Glutamatergic neuron (in vitro differentiated cells): ENCODE results near the gene ESPL1. TPM values are rescaled to one million over a fixed set of nuclear protein-coding genes. Genes with fewer than 3 reads are reported as not detected.

Experiments
- DNase-seq: peaks from one replicate; pipeline ENCODE4 v3.0.0; 2022
- H3K27ac Mint-ChIP-seq: one replicate; pipeline ENCODE4 v1.8.0; 2020; ENCODE audit warnings: mild to moderate bottlenecking, mixed read lengths, inconsistent platforms; ENCODE audit not compliant: unreplicated experiment
- H3K27me3 Mint-ChIP-seq: one replicate; pipeline ENCODE4 v1.8.0; 2020; ENCODE audit warnings: mild to moderate bottlenecking, moderate library complexity, mixed read lengths, inconsistent platforms; ENCODE audit not compliant: unreplicated experiment
- H3K36me3 Mint-ChIP-seq: one replicate; pipeline ENCODE4 v1.8.0; 2020; ENCODE audit warnings: mild to moderate bottlenecking, mixed read lengths, inconsistent platforms; ENCODE audit not compliant: unreplicated experiment
- H3K4me1 Mint-ChIP-seq: one replicate; pipeline ENCODE4 v1.8.0; 2020; ENCODE audit warnings: mild to moderate bottlenecking, low read depth, mixed read lengths, inconsistent platforms; ENCODE audit not compliant: unreplicated experiment
- H3K4me3 Mint-ChIP-seq: one replicate; pipeline ENCODE4 v1.8.0; 2020; ENCODE audit warnings: mild to moderate bottlenecking, mixed read lengths, inconsistent platforms; ENCODE audit not compliant: unreplicated experiment
- H3K9me3 Mint-ChIP-seq: one replicate; pipeline ENCODE4 v1.8.0; 2020; ENCODE audit warnings: mild to moderate bottlenecking, moderate library complexity, mixed read lengths, inconsistent platforms; ENCODE audit not compliant: unreplicated experiment
- CTCF ChIP-seq: fragments of 200-600 bp; sonication (generic); IDR thresholded peaks from one replicate; pipeline ENCODE4 v1.5.0; 2021; ENCODE audit not compliant: partially characterized antibody, unreplicated experiment
- total RNA-seq: library from RNA; stranded (reverse); fragmentation: NEBNext Ultra II Directional; extraction: Animal tissue kit (Norgen Biotek cat#: 25700); gene quantifications from one replicate; pipeline ENCODE4 v1.2.1, GENCODE V29; 2021; ENCODE audit not compliant: unreplicated experiment

The ESPL1 gene
- total RNA-seq, 1 donor from 2014 or later: 5.1 TPM

- Mint-ChIP-seq H3K27me3 (no peaks in the 10 kb centered on the region), H3K27ac (no peak overlapping the region), H3K36me3 (no peaks in the 10 kb centered on the region), H3K4me3 (peak overlapping the region; percentile 100), H3K4me1 (peaks cover 6% of the 10 kb centered on the region), H3K9me3 (no peaks in the 10 kb centered on the region)
- DNase-seq: no peak
- no peak for TF ChIP-seq CTCF
Measured at GRCh38 chr12:53268630-53269562, 797 bp downstream of the ESPL1 start.

GRCh38 chr12:53274445-53274844 is 6.3 kb downstream of the ESPL1 start:
- peaks cover 2% of the 10 kb centered on the region for H3K9me3 Mint-ChIP-seq

GRCh38 chr12:53276511-53276910 is 8.4 kb downstream of the ESPL1 start:
- Mint-ChIP-seq H3K4me1 (no peaks in the 10 kb centered on the region), H3K36me3 (no peaks in the 10 kb centered on the region), H3K9me3 (peaks cover 2% of the 10 kb centered on the region), H3K4me3 (no peak overlapping the region), H3K27me3 (peaks cover 2% of the 10 kb centered on the region), H3K27ac (no peak overlapping the region)
- no peak for TF ChIP-seq CTCF
- no peak for DNase-seq

More at GRCh38 chr12:53274445-53274844, 6.3 kb downstream of the ESPL1 start:
- H3K27ac Mint-ChIP-seq: no peak overlapping the region
- TF ChIP-seq CTCF: no peak
- no peaks in the 10 kb centered on the region for H3K4me1 Mint-ChIP-seq
- no peaks in the 10 kb centered on the region for H3K36me3 Mint-ChIP-seq
- no peak for DNase-seq
- no peak overlapping the region for H3K4me3 Mint-ChIP-seq
- peaks cover 2% of the 10 kb centered on the region for H3K27me3 Mint-ChIP-seq

DNA sequence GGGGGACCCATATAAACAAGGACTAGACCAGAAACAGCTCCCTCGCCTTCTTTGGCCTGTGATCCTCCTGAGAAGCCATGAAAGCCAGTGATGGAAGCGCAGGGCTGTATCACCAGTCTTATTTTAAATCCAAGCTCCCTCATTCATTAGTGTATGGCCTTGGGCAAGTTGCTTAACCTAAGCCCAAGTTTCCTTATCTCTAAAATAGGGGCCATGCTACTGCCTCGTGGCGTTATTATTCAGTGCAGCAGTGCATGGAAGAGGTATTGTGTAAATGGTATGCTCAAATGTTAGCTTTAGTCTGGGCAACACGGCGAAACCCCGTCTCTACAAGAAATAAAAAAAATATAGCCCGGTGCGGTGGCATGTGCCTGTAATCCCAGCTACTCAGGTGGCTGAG is 9.9 kb downstream of the ESPL1 start:
- no peak for TF ChIP-seq CTCF
- H3K4me1 Mint-ChIP-seq: no peaks in the 10 kb centered on the region
- H3K36me3 Mint-ChIP-seq: no peaks in the 10 kb centered on the region
- peaks cover 2% of the 10 kb centered on the region for H3K9me3 Mint-ChIP-seq
- H3K4me3 Mint-ChIP-seq: no peak overlapping the region
- peaks cover 2% of the 10 kb centered on the region for H3K27me3 Mint-ChIP-seq
- no peak for DNase-seq
- no peak overlapping the region for H3K27ac Mint-ChIP-seq

GRCh38 chr12:53279283-53279869 is 11.3 kb downstream of the ESPL1 start:
- no peaks in the 10 kb centered on the region for H3K4me1 Mint-ChIP-seq
- no peaks in the 10 kb centered on the region for H3K36me3 Mint-ChIP-seq
- H3K27me3 Mint-ChIP-seq: peaks cover 2% of the 10 kb centered on the region

More at GRCh38 chr12:53279283-53279869, 11.3 kb downstream of the ESPL1 start:
- Mint-ChIP-seq H3K27ac (no peak overlapping the region), H3K9me3 (peaks cover 2% of the 10 kb centered on the region), H3K4me3 (no peak overlapping the region)
- DNase-seq: no peak
- TF ChIP-seq CTCF: no peak
